NK-92 (cell line): ENCODE data around the gene ORC1.
A peak's percentile ranks its signal among the peaks of the same experiment; 100 is the strongest.

ENCODE experiments used
- DNase-seq: peaks from one replicate; lab custom pipeline; 2025; ENCODE audit not compliant: unreplicated experiment; lab: John Stamatoyannopoulos, UW

The ORC1 gene

DNA sequence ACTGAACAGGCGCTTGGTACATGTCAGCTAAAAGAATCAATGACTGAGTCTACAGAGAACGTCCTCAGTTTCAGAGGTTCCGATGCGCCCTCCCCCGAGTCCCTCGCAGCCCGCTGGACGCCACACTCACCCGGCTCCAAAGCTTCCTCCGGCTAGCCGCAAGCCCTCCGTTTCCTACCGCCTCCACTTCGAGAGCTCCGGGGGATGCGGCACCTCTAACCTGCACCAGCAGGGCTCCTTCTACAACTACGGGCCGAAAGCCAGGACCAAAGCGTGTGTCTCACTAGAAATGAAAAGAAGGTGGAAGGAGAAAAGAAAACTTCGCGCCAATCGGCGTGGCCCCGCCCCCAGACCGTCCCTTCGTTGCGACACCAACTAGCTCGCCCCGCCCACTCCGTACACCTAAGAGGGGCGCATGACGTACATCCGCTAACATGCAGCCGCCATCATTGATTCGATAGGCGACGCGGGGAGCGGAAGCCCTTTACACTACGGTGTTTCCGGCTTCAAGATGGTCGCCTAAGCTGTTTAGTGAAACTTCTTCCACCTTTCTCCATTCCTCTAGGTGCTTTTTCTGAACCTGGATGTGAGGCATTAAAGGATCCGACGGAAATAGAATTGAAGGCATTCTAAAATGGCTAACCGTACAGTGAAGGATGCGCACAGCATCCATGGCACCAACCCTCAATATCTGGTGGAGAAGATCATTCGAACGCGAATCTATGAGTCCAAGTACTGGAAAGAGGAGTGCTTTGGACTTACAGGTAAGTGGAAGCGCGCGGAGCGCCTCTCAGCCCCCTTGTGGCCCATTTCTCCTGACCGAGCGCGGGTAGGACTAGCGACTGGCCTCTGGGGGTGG lies at the start of gene ORC1, which contains the start of gene PRPF38A:
TSS of gene ORC1 (minus strand) at position 308 of the 859 bp plus-strand sequence. CDS start 2,200 bp downstream, outside the sequence.
TSS of gene PRPF38A (plus strand) at position 487 of the 859 bp plus-strand sequence. CDS start at position 635, 148 bp downstream.
- peak; percentile 90 for DNase-seq

DNA sequence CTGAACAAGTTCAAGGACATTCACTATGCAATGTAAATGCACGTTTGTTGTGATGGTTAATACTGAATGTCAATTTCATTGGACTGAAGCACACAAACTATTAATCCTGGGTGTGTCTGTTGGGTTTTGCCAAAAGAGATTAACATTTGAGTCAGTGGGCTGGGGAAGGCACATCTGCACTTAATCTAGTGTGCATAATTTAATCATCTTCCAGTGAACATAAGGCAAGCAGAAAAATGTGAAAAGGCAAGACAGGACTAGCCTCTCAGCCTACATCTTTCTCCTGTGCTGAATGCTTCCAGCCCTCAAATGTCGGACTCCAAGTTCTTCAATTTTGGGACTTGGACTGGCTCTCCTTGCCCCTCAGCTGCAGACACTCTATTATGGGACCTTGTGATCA lies 40.2 kb upstream of the ORC1 start:
- DNase-seq, result no peak

DNA sequence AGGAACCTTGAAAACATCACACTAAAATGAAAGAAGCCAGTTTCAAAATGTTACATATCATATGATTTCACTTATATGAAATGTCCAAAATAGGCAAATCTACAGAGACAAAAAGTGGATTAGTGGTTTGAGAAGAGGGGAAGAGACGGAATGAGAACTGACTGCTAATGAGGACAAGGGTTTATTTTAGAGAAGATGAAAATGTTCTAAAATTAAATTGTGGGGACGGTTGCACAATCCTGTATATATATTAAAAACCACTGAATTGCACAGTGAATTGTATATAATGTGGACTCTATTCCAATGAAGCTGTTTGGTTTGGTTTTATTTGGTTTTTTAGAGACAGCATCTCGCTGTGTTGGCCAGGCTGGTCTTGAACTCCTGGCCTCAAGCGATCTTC lies 35.8 kb upstream of the ORC1 start:
- DNase-seq, result no peak

DNA sequence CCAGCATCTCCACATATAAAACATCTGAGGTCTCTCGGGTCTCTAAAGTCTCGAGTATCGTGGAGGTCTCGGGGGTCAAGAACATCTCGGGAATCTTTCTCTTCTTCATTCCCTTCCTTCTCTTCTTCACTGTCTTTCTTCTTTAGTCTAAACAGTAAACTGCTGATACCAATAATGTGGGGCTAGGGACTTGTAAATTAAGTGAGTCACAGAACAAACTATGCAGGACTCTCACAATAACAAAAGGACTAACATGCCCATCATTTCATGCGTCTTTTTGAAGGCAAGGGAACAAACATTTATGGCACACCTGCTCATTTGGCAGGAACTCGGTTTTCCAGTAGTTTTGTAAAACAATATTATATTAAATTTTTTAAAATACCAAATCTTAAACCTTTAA lies 32.6 kb upstream of the ORC1 start:
- no peak for DNase-seq

DNA sequence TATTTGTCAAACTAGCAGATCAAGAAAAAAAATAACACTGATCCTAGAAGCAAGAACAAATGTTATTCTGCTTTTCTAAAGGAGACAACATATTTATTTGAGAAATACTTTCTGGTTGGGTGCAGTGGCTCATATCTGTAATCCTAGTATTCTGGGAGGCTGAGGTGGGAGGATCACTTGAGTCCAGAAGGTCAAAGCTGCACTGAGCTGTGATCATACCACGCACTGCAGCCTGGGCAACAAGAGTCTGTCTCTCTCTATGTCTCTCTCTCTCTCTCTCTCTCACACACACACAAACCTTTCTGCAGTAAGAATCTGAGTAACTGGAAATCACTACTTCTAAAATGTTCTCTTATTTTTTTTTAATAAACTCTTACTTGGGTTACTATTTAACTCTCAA lies 31.4 kb upstream of the ORC1 start:
- no peak for DNase-seq

DNA sequence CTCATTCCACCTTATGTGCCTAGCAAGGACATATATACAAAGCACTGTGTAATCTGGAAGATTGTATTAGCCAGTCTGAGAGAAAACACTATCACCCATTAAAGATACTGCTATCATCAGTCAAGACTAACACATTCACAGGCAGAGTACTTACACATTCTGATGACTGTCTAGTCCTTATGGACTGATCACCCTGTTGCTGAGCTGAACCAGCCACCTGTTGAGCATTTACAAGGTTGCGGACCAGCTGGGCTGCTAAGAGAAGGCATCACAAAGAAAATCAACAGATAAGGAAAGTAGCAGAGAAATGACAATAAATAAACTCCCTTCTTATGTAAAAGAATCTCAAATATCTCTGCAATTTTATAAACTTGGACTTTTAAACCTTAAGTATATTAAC lies 31.0 kb upstream of the ORC1 start:
- no peak for DNase-seq

DNA sequence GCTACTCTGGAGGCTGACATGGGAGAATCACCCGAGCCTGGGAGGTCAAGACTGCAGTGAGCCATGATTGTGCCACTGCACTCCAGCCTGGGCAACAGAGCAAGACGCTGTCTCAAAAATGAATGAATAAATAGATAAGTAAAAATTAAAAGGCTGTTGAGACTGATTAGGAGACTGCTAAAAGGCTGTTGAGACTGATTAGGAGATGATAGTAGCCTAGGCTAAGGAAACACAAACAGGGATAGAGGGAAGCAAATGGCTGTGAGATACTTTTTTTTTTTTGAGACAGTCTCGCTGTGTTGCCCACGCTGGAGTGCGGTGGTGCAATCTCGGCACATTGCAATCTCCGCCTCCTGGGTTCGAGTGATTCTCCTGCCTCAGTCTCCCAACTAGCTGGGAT lies 28.6 kb upstream of the ORC1 start:
- no peak for DNase-seq

DNA sequence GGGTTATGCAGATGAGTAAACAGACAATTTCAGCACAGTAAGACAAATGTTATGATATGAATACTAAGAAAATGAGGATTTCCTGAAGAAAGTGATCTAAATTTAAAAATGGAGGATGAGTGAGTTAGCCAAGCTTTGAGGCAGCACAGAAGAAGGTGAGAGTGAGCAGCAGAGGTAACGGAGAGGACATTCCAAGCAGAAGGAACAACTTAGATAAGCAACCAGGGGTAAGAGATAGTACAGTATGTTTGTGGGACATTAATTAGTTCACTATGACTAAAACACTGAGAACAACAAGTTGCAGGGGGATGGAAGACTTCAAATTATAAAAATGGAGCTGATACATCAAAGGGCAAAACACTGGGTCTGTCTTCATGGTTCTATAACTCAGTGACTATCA lies 22.9 kb upstream of the ORC1 start:
- no peak for DNase-seq

DNA sequence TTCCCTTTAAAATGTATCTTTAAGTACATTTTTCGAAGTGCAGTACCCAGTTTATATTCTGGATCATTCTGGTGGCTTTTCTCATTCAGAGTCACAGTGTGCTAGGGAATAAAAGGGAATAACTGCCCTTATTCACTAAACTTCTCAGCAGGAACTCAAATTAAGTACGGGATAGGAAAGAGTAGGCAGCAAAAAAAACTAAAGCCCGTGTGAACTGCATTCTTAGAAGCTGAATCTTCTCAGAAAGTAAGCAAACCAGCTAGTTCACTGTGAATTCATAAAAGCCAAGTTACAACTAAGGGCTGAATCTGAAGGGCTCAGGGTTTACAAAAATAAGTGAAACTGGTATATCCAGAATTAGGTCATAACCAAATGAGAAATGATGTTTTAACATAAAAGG lies 22.1 kb upstream of the ORC1 start:
- DNase-seq, result no peak

DNA sequence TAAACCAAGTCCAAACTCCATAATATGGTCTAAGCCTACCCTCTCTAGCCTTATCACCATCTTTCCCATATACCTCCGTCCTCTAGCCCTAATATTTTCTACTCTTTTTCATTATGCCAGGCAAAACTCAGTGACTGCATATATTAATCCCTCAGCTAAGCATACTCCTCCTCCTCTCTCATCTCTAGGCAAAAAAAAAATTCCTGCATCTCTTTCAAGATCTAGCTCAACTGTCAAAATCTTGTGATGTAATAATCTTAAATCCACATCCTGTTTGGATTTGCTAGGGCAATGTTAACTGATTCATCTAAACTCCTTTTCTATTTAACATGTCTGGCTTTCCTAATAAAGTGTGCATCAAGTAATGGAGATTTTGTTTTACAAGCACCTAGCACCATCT lies 20.6 kb upstream of the ORC1 start:
- DNase-seq, result no peak

DNA sequence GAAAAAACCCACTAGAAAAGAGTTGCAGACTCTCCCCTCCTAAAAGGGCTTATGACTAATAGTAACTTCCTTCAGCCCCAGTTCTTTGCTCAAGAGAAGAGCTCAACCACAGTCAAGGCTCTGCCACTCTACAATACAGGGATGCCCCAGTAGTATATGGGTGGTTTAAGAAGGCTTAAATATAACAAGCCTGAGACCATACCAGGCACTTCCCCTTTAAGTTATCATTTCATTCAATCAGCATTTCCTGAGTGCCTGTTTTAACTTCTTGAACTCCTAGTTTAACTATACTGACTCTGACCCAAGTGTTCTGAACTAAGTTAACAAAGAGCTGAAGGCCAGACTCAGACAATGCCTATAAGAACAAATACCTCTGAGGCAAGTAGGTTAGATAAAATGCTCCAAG lies 20.0 kb upstream of the ORC1 start:
- DNase-seq, result no peak

DNA sequence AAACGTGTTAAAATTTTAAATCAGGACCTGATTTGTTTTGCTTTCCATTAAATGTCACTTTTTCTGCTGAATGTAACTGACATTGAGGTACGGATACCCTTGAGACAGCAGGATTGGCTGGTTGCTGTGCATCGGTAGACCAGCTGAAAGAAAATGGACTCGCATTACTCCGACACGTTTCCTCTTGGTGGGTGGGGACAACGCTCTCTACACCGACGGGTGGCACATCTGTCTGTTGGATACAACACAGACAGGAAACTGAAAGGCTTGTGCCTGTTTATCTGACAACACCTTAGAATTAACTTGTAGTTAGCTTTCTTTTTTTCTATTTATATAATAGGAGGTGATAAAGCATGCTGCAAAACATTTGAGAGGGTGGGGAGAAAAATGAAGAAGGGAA lies 19.5 kb upstream of the ORC1 start:
- no peak for DNase-seq

DNA sequence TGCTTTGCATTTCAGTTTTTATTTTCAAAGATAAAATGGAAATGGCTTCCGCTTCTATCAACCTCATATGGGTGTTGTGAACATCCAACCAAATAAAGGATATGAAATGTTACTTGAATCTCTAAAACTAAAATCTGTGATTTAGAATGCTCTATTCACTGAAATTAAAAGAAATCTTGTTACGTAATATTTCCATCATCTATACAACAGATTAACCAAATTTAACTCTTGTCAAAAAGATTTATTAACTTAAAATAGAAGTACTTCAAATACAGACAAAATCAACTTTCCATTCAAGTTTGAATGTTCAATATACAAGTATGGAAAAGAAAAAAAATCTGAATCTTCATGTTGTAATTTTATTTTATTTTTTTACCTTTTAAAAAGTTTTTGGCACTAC lies 18.8 kb upstream of the ORC1 start:
- no peak for DNase-seq

DNA sequence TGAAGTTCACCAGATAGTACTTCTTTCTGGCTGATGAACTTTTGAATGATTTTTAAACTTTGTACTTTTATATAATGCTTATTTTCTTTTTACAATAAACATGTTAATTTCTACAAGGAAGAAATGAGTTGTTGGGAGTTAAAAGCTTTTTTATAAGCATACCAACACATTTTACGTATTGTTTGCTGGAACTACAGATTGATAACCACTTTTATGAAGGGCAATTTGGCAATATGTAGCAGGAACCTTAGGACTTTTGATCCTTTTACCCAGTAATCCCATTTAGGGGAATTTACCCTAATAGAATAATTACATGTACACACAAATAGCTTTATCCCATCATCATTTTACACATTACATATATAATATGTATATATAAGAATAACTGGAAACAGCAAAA lies 16.5 kb upstream of the ORC1 start:
- no peak for DNase-seq

DNA sequence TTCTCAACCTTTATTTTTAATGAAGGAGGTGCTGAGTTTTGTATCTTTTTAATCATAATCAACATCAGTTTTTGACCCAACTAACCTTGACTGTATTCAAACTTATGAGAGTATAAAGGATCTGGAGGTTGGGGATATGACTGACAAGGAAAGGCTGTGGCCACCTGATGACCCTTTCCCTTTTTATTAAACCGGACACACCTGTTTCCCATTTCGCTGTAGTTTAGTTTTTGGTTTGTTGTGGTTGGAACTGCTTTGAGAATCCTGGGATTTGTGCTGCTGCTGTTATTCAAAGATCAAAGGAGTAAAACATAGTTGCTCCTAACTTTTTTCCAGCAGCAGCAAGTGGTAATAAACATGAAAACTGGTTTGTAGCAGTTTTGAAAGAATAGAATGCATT lies 12.6 kb upstream of the ORC1 start:
- no peak for DNase-seq

DNA sequence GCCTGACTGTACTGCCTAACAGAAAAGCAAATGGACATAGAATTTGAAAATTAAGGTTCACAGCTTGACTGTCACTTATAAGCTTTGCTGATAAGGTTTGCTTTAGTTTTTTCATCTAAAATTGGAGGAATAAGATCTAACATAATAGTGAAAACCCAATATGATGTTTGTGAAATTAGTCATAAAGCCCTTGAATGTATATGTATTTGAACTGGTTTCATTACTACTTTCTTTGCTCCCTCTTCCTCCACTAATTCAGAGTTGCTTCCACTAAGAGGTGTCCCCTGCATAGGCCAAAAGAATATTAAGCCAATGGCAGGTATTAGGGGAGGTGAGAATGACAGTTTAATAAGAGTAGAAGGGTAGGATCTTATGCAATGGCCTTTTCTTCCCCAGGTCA lies 10.7 kb upstream of the ORC1 start:
- DNase-seq, result no peak

DNA sequence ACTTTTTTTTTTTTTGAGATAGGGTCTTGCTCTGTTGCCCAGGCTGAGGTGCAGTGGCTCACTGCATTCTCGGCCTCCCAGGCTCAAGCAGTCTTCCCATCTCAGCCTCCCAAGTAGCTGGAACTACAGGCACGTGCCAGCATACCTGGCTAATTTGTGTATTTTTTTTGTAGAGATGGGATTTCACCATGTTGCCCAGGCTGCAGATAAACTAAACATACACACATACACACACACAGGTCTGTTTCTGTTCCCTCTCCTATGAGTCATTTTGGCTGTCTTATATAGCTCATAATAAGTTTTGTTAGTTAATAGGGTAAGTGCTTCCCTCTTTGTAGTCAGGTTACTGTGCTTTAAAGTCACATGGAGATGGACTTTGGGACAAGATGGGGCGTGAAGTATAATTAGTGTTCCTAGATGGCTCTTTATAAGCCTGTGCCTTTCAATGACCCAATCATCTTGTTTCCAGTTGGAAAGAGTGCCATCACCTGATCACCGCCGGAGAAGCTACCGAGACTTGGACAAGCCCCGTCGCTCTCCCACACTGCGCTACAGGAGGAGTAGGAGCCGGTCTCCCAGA lies 9.3 kb upstream of the ORC1 start:
- DNase-seq, result no peak

DNA sequence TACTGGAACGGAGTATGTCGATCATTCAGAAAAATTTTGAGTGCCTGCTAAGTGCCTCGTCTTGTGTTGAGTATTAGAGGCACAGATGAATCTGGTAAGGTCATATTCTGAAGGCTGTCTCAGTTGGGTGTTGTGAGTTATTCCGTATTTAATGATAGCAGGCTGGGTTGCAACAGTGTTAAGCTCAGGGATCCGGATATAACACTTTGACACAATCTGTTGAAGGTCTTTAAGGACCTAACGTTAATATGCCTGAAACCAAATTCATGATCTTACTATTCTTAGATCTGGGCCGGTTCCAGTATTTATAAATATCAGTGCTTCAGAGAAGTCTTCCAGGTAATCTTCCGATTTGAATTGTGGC lies 734 bp upstream of the ORC1 start:
- no peak for DNase-seq

DNA sequence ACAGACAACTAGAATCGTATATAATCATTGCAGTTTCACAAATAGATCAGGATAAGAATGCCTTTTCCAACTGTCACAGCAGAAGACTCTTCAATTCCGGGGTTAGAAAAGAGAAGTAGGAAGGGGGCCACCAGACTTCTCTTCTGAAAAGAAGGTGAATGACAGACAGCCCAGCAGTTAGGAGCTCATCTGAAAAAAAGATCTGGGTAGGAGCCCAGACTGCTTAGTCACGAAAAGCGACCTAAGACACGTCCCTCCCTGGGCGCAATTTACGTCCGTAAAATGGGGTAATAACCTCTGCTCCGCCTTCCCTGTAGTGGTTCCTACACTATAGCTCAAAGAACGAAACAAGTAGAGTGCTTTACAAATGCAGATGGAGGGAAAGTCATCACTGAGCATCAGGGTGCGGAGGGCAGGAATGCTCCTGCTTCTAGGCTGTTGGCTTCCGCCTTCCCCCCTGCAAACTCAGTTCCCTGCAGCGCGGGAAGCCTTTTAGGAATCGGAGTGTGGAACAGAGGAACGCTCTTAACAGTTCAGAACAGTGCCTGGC lies 582 bp downstream of the ORC1 start:
- DNase-seq, result no peak

DNA sequence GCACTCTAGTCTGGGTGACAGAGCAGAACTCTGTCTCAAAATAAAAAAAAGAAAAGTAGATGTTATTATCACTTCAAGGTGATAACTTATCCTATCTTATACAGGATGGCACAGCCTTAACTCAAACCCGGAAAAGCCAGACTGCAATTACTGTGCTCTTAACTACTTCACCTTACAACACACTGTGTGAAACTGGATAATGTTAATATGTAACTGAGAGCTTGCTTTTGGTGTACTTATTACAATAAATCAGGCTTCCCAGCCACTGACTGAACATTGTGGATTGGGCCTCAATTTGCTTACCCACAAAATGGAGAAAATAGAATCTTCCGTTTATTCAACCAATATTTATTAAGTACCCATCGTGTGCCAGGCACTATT lies 1.4 kb downstream of the ORC1 start:
- DNase-seq, result no peak

DNA sequence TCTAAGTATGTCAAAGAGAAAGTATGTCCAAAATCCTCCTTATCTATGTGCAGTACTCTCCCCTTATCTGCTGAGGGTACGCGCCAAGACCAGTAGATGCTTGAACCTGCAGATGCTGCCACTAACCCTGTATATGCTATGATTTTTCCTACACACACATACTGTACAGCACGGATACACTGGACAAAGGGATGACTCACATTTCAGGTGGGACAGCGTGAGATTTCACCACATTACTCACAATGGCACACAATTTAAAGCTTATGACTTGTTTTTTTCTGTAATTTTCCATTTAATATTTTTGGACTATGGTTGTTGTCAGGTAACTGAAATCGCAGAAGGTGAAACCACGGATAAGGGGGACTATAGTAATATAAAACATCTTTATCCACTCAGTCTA lies 4.1 kb downstream of the ORC1 start:
- no peak for DNase-seq

DNA sequence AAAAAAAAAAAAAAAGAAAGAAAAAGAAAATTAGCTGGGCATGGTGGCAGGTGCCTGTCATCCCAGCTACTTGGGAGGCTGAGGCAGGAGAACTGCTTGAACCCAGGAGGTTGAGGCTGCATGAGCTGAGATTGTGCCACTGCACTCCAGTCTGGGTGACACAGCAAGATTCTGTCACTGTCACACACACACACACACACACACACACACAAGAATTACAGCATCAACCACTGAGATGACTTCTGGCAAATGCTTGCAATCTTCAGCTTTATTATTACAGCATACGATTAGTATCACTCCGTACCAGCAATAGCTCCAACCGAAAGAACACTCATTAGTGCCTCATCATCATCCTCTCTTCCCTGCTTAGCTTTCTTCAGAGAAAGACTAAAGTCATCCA lies 4.6 kb downstream of the ORC1 start:
- DNase-seq, result no peak

DNA sequence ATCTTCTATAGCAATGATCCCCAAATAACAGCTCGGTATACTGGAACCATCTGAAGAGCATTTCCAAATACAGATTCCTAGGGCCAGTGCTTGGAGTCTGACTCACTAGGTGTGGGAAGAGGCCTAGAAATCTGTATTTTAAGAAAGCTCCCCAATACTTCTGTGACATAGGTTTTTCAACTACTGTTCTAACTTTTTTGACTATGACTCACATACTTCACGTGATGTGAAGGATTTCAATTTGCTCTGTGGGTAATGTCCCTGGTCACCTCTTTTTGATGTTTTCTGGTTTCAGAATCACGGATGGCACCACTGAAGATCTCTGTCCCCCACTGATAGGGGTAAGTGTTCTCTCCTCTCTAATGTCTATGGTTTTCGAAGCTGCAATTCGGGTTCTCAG lies 11.0 kb downstream of the ORC1 start:
- no peak for DNase-seq
